Amniotic epithelial cell (primary cell): Measurements from ENCODE around the gene RYR2.
"Not testable (repeated sequence)": the region's sequence is repeated elsewhere in the genome, so short reads cannot be mapped to it uniquely, and the experiment has no call there.

Source experiments
- DNase-seq: peaks from one replicate; pipeline ENCODE4 v3.0.0-alpha.2; 2010; ENCODE audit warnings: low read depth

The RYR2 gene

GRCh38 chr1:237145379-237146135 is 103.6 kb downstream of the RYR2 start:
- DNase-seq = no peak

- no peak for DNase-seq
These were observed 104.3 kb downstream of the RYR2 start for GRCh38 chr1:237146241-237146640.

- no peak for DNase-seq
These were observed 107.9 kb downstream of the RYR2 start for GRCh38 chr1:237149857-237150256.

GRCh38 chr1:237151979-237152378 is 110.0 kb downstream of the RYR2 start:
- DNase-seq = not testable (repeated sequence)

- no peak for DNase-seq
These were observed 110.7 kb downstream of the RYR2 start for GRCh38 chr1:237152506-237153335.

- peak; percentile 51 for DNase-seq
These were observed 112.2 kb downstream of the RYR2 start for GRCh38 chr1:237154157-237154556.

GRCh38 chr1:237164406-237165352 is 122.7 kb downstream of the RYR2 start:
- DNase-seq = no peak

- DNase-seq = no peak
These were observed 124.1 kb downstream of the RYR2 start for GRCh38 chr1:237166086-237166485.

- DNase-seq = no peak
These were observed 124.7 kb downstream of the RYR2 start for GRCh38 chr1:237166593-237167101.

GRCh38 chr1:237170149-237170548 is 128.2 kb downstream of the RYR2 start:
- DNase-seq = no peak

- no peak for DNase-seq
These were observed 129.6 kb downstream of the RYR2 start for GRCh38 chr1:237171454-237172117.

- DNase-seq = no peak
These were observed 130.1 kb downstream of the RYR2 start for GRCh38 chr1:237172118-237172485.

- no peak for DNase-seq
These were observed 137.5 kb downstream of the RYR2 start for GRCh38 chr1:237179503-237179902.

GRCh38 chr1:237180256-237180655 is 138.3 kb downstream of the RYR2 start:
- DNase-seq = no peak

- no peak for DNase-seq
These were observed 139.8 kb downstream of the RYR2 start for GRCh38 chr1:237181743-237182317.

GRCh38 chr1:237183963-237184540 is 142.1 kb downstream of the RYR2 start:
- DNase-seq = no peak

GRCh38 chr1:237186675-237187074 is 144.7 kb downstream of the RYR2 start:
- no peak for DNase-seq

- DNase-seq = no peak
These were observed 145.9 kb downstream of the RYR2 start for GRCh38 chr1:237187842-237188241.

- no peak for DNase-seq
These were observed 149.4 kb downstream of the RYR2 start for GRCh38 chr1:237191403-237191802.
